Stomach (tissue), 4 donors: Measurements from ENCODE around the gene STRN4.

Source experiments
- CTCF ChIP-seq, 7 experiments: fragments of 450-650 bp in 4 of 7; fragments of 200-600 bp in 3 of 7; sonication (generic) in 3 of 7; IDR thresholded peaks; one replicate each; pipeline ENCODE4 v1.5.1; 2016 to 2019; ENCODE audit warnings: antibody characterized with exemption in 7 of 7, control low read depth in 2 of 7, mild to moderate bottlenecking in 1 of 7
- EP300 ChIP-seq: sonication (generic); formaldehyde crosslinking; IDR thresholded peaks from one replicate; pipeline ENCODE4 v1.6.1; 2017; ENCODE audit warnings: antibody characterized with exemption
- POLR2A ChIP-seq, 4 donors: fragments of 450-650 bp; IDR thresholded peaks; one replicate each; pipeline ENCODE4 v1.6.1; 2016; ENCODE audit warnings: antibody characterized with exemption in 4 of 4, control low read depth in 2 of 4, mild to moderate bottlenecking in 1 of 4, moderate library complexity in 1 of 4
- POLR2AphosphoS5 ChIP-seq, 3 donors: sonication (generic); formaldehyde crosslinking; IDR thresholded peaks; one replicate each; pipeline ENCODE4 v1.6.1; 2016; ENCODE audit warnings: antibody characterized with exemption in 3 of 3

DNA sequence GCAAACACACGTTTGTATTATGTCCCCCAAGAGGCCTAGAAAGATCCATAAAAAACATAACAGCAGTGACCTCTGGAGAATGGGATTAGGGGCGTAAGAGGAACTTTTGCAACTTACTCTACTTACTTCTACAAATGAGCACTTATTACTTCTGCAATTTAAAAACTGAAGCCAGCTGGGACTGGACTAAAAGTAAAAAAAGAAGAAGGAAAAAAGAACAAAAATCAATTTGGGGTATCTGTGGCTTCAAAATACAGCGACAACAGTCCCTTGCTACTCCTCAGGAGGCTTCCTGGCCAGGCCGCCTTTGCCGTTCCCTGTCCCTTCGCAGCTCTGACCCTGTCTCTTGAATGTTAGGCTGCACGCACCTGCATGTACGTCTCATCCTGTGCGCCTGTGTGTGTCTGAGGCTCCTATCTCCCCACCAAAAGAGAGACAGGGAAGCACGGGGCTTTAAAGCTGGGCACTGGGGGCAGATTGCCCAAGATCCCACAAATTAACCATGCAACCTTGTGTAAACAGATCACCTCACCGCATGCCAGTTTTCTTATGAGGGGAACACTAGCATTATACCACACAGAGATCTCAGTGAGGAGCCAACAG lies 12.5 kb downstream of the STRN4 start:
- TF ChIP-seq CTCF (IDR thresholded peaks at IDR 0.05) = no peak
- TF ChIP-seq POLR2A (IDR thresholded peaks at IDR 0.05) = no peak
- no peak for TF ChIP-seq POLR2AphosphoS5 (IDR thresholded peaks at IDR 0.05)
- TF ChIP-seq EP300 = no peak
